OCI-M2 (cell line): ENCODE data around the gene KSR1.

Experiments
- DNase-seq: peaks from one replicate; lab custom pipeline; 2025; ENCODE audit not compliant: unreplicated experiment; lab: John Stamatoyannopoulos, UW

Gene KSR1

DNA sequence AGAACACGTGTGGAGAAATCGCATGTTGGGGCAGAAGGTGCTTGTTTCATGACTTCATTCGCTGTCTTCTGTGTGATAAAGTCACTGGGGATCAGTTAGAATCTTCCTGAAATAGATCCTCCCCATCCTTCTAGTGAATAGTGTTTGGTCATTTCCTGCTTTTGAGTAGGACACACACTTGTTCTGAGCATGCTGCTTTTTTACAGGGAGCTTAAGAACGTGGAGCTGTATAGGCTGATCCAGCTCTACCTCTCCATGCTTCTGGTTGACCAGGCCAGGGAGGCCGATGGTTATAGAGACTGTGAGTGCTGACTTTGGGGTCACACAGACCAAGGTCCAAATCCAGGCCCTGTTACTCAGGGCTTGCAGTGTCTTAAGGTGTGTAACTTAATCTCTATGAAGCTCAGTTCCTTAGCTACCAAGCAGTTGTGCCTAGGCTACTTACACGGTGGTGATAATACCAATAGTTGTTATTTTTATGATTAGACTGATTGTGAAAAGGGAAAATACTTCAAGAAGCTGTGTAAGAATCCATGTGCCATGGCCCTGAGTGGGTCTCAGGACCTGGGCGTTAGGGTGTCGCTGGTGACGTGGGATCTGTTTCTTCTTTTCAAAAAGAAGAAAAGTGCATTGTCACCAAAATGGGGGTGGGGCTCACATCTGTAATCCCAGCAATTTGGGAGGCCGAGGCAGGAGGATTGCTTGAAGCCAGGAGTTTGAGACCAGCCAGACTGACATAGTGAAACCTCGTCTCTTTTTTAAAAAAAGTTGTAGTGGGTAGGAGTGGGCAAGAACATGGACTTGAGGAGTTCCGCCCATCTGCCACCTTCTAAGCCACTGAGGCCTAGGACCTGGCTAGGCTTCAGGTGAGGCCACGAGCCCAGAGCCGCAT is 110.7 kb downstream of the KSR1 start:
- no peak for DNase-seq

DNA sequence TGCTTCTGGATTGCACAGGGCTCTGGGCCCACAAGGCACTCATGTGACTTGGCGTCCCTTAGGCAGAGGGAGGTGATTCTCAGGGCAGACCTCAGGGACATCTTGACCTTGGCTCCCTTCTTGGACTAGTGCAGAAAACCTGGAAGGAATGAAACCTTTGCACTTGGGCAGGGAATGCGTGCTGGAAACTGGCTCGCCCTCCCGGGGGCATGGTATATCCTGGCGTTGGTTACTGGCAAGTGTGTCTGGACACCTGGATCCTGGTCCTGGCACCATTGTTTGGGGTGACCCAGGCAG is 111.3 kb downstream of the KSR1 start:
- no peak for DNase-seq

DNA sequence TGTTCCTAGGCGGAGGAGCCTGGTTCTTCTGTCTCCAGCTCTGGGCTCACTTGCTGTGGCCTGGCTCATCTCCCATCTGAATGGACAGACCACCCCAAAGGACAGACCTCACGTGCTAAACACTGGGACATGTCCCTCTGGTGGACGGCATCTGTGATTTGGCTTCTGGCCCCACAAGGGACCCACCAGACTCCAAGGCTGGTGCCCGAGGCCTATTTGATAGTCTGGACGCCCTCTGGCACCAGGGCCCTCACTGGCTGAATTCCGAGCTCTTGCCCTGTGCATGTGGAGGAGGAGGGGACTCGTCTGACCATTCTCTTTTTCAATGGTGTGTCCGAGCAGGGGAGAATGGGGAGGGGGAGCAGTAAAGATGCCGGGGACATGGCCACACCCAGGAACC is 112.0 kb downstream of the KSR1 start:
- no peak for DNase-seq

DNA sequence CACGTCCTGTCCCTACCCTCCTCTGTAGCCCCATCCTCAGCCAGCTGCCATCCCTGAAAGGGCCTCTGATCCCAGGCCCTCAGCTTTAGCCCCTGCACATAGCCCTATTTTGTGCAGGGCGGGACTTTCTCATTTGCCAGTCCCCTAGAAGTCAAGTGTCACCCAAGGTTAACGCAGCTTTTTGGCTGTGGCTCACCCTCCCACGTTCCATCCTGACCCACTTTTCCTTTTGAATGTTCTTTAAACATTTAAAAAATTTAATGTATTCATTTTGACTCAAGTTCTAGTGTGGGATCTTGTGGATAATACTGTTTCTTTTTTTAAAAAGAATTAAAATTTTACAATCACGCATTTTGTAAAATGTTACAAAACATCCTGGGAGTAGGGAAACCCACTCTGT is 112.6 kb downstream of the KSR1 start:
- DNase-seq = no peak

DNA sequence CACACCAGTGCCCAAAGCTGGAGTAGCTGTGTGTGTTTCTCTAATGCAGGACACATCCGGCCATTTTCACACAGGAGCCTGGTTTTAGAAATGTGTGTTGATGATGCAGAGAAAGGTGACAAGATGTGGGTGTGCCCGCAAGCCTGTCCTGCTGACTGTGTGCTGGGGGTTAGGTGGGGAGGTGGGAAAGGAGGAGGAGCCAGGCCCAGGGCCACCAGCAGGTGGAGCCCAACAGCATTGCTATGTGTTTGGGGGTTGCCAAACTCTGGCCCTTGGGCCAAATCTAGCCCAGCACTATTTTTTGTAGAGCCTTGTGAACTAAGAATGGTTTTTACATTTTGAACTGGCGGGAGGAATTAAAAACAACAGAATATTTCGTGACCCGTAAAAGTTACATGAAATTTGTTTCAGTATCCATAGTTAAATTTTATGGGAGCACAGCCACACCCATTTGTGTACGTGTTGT is 113.0 kb downstream of the KSR1 start:
- DNase-seq = no peak

DNA sequence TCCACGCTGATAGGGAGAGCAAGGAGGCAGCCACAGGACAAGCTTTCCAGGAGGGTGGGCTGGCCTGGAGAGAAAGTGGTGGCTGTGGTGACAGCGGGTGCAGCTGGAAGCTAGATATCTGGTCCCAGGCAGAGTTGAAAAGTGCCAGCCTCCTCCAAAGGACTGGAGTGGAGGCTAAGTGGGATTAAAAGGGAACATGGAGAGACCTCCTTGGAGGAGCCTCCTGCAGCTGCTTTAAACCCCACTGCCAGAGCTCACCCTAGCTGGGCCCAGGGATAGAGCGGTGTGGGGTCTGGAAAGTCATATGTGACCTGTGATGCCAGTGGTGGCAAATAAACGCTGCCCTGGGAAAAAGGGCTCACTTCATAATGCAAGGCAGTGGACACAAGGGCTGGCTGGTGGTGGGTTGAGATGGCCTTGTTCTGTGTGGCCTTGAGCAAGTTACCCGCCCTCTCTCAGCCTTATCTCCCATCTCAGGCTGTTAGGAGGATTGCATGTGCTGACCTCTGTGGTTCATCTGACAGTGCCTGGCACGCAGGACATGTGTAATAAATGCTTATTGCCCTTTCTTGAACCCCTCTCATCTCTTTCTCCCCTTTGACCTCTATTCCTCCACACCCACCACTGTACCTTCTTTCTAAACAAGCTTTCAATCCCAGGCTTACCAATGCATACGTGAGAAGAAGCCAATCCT is 113.8 kb downstream of the KSR1 start:
- no peak for DNase-seq

DNA sequence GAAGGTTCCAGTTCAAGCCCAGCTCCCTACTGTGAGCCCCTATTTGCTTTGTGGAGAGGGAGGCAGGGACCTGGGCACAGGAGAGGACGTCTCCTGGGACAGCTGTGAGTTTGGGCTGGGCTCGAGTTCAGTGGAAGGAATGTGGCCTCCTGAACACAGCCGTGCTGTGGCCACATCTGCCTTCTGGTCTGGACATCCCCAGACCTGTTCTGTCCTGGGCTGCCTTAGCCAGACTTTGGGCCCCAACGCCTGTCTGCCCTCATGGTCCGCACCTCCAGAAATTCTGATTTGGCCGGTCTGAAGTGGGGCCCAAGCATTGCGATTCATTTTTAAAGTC is 114.3 kb downstream of the KSR1 start:
- DNase-seq = no peak

DNA sequence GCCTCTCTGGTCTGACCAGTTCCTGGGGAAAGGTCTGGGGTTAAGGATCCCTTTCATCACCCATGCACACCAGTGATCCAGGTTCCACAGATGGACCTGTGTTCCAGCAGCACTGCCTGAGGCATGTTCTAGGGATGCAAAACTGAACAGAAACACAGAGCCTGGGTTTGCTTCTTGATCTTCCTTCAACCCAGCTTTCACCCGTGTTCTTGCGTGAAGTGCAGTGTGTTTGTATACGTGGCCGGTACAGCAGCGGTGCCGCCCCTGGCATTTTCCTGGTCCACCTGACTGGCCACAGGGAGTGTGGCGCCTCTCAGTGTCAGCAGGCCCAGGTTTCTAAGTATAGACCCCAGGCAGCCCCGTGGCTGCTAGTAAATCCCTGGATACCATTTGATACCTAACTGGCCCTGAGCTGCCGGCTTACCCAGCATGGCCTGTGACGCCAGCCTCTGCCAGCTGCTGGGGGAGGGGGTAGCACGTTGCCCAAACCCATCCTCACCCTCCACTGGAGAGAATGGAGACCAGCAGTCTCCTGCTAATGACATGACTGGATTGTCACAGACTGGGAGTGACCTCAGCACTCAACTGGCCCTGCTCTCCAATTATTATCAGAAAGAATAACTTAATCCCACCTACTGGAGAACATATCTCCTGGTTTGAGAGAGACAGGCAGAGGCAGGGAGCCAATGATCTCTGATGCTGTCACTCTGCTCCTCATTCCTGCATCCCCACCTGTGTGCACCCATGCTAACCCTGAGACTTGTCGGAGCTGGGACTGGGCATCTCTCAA is 115.5 kb downstream of the KSR1 start:
- no peak for DNase-seq

DNA sequence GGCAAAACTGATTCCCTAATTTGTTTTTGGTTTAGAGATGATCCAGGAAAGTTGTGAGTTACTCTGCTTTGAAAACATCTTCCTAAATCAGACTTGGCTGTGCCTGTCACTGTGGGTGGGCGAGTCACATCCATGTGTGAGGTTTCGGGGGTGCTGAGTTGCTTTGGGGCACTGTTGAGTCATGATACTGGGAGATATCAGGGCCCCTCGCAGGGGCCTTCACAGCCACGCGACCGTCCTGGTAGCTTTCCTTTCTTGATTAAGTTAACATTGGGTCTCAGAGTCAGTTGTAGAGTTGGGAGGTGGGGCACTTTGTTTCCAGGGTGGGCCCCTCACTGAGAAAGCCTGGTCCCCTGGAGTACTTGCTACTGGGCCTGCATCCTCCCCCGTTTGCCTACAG is 116.4 kb downstream of the KSR1 start:
- DNase-seq = no peak

DNA sequence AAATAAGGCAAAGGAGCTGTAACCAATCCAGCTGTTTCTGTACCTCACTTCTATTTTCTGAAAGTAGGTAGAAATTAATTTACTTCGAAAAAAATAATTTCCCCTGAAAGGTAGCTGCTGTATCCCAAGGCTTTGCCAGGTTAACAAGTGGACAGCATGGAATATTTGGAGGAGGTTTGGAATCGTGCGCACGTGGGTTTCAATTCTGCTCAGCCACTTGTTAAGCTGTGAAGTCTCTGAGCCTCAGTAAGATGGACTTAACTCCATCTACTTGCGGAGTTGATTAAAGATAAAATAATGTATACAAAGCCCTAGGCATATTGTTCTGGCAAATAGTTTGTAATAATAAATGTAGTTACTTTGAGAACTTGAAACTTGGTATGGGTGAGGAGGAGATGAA is 117.3 kb downstream of the KSR1 start:
- no peak for DNase-seq

DNA sequence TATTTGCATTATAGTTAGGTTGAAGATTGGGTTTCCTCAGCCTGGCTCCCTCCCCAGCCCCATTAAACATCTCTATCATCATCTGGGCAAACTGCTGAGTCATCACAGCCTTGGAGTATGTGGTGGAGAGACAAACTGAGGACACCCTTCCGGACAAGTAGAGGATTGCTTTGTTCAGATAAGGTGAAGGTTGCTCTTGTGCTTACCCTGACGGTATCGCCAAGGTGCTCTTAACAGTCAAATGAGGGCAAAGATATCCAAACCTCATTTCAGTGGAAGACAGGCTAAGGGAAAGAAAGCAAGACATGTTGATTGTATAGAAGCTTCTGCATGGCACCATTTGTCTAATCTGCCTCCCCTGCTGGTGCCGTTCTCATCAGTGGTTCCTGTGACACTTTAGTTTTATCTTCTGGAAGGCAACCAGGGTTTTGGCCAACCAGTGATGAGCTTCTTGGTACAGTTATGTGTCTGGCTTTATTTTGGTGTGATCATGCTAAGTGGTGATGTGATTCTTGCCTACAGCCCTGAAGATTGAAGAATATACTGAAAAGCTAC is 117.8 kb downstream of the KSR1 start:
- peak; percentile 32 for DNase-seq

DNA sequence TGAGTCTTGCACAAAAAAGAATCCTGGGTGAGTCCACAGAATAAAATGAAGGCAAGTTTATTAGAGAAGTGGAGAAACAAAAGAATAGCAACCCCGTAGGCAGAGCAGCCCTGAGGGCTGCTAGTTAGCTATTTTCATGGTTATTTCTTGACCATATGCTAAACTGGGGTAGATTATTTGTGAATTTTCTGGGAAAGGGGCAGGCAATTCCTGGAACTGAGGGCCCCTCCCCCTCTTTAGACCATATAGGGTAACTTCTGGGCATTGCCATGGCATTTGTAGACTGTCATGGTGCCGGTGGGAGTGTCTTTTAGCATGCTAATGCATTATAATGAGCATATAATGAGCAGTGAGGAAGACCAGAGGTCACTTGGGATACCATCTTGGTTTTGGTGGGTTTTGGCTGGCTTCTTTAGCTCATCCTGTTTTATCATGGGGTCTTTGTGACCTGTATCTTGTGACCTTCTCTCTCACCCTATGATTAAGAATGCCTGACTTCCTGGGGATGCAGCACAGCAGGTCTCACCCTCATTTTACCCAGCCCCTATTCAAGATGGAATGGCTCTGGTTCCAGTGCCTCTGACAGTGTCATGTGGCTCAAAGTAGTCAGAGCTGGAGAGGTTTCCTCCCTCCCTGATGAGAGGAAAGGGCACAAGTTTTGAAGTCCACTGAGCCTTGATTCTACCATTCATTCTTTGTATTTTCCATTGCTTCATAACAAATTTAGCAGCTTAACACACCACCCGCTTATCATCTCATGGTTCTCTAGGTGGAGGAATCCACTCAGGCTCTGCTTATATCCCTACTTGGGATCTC is 119.1 kb downstream of the KSR1 start:
- no peak for DNase-seq

DNA sequence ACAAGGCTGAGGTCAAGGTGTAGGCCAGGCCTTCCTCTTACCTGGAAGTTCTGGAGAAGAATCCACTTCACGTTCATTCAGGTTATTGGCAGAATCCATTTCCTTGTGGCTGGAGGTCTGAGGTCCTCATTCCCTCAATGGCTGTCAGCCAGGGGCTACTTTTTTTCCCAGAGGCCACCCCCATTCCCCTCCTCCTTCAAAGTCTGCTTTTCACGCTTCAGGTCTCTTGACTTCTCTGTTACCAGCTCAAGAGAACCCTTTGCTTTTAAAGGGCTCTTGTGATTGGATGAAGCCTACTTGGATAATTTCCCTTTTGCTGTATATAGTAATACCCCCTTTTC is 119.6 kb downstream of the KSR1 start:
- DNase-seq = no peak

DNA sequence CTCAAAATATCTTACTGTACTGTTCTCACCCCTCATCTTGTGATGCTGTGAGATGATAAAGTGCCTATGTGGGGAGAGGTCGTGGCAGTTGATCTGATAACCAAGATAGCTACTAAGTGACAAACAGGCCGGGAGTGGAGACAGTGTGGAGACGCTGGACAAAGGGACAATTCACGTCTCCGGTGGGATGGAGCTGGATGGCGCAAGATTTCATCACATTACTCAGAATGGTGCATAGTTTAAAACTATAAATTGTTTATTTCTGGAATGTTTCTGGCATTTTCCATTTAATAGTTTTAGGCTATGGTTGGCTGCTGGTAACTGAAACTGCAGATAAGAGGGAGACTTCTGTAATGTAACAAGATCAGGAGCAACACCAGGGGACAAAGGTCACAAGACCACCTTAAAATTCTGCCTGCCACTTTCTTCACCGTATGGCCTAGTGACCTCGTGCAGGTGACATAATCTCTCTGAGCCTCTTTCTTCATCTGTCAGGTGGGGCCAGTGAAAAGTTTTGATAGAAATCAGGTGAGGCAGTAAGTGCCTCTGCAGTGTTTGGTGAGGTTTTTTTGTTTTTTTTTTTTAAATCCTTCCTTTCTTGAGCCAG is 120.3 kb downstream of the KSR1 start:
- DNase-seq = no peak

DNA sequence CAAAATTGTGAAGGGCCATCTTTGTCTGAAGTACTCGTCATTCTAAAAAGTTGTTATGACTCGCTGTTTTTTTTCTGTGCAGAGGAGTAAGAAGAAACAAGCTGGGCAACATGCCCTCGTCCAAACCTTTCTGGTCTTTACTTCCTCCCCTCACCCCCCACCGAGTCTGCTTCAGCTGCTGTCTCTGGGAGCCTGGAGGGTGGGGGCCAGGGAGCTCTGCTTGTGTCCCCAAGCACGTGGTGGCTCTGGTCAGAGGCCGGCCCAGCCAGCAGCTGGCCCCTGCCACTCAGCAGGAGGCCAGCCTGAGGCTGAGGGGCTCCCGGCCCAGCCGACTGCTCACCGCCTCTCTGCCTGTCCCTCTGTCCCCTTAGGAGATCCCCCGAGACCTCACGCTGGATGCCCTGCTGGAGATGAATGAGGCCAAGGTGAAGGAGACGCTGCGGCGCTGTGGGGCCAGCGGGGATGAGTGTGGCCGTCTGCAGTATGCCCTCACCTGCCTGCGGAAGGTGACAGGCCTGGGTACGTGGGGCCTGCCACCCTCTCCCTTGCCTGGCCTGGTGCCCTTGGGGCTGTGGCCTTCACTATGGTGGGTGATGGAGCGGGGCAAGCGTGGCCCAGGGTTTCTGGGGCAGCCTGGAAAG is 121.0 kb downstream of the KSR1 start:
- DNase-seq = no peak

DNA sequence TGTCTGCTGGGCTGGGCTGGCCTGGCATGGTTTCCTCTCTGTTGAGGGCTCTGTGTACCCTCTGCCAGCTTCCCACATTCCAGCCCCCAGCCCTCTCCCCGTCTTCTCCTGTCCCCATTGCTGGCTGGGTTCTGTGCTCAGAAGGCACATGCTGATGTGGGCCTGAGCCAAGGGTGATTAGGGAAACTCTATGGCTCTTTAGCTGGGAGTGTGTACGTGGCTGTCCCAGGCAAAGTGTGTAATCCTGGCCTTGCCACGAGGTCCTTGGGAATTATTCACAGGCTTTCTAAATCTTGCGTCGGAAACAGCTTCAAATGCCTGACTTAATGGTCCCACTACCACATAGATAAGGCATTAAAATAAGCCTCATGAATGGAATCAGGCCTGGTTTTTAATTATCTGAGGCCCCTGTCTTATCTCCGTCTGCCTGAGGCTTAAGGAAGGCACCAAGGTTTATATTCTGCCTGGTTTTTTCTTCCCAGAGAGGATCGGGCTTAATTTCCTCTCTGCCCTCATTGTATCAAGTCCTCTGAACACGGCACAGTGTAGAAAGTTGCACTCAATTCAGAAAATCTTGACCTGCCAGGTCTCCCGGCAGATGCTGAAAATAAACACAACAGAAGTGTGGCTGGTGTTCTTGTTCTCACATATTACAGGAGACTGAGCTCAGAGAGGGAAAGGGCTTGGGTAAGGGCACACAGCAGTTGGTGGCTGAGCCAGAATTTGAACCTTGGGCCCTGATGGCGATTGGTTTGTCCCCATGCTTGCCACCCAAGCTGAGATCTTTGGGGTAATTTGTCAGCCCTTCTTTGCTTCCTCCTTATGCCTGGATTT is 121.9 kb downstream of the KSR1 start:
- DNase-seq = no peak

DNA sequence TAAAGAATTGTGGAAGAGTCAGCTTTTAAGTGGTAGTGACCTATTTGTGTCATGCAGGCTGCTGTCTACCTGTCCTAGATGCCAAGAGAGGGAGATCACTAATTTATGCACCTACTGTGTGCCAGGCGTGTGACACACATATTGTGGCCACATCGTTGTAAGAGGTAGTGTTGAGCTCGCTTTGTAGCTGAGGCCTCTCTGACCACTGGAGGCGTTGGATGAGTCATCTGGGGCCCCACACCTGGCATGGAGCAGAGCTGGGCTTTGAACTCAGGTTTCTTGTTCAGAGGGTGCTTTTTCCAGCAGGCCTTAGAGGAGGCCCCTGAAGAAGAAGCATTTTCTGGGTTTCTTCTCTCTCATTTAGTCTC is 122.5 kb downstream of the KSR1 start:
- DNase-seq = no peak

DNA sequence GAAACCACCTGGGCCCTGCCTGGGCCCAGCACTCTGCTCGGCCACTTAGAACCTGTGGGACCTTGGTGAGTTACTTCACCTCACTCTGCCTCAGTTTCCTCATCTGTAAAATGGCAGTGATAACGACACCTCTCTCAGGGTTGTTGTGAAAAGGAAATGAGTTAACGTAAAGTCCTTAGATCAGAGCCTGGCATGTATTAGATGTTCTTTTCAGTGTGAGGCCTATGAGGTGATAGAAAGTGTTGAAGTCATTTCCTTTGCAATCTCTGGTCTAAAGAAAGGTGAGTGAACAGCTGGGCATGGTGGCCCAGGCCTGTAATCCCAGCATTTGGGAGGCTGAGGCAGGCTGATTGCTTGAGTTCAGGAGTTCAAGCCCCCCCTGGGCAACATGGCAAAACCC is 123.1 kb downstream of the KSR1 start:
- DNase-seq = no peak

DNA sequence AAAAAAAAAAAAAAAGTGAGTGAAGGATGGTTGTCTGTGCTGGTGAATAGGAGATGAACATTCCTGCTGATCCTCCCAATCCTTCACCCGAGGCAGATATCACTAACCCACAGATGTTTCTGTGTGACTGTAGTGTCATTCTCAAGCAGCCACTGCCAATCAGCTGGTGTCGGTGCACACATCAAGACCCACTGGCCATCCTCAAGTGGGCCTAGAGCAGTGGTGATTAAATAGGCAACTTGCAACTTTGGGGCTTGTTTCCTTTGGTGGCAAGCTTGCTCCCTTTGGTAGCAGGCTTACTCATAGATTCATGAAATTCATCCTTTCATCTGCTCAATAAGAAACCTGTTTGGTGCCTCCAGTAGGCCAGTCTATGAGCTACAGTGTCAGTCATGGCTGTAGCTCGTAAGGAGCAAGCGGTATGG is 123.7 kb downstream of the KSR1 start:
- no peak for DNase-seq
